NCI-H748 (cell line): ENCODE results near the gene SIGLECL1.

Source experiments
- DNase-seq: peaks from one replicate; lab custom pipeline; 2025; ENCODE audit not compliant: unreplicated experiment; lab: John Stamatoyannopoulos, UW

The SIGLECL1 gene

DNA sequence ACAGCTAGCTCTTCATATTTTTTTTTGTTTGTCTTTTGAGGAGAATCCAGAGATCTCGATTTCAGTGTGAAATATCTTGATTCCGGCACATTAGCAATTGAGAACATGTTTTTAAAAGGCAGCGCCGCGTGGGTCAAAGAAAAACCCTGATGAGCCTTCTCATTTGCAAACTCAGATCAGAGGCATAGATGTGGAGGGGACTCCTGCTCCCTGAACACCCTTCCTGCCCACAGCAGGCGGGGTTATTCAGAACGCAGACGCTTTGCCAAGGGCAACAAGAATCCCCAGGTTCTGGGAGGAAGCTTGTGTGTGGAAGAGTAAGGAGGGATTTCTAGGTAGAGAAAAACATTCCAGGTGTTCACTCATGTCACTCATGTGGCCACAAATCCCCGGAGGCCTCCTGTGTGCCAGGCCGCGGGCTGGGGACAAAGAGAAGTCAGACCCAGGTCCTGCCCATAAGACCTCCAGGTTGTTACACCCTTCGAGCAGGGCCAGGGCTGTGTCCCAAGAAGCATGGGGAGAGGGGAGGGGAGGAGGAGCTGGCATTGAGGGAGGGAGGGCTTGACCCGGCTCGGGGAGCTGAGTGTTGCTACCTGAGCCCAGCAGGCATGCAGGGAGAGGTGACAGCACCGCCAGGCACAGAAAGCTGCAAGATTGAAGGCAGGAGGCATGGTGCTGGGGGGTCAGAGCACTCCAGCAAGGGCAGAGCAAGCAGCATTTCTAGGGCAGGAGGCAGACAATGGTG, 44.7 kb downstream of the SIGLECL1 start:
- no peak for DNase-seq

- no peak for DNase-seq
Observed at GRCh38 chr19:51296336-51297093, 45.6 kb downstream of the SIGLECL1 start.

- DNase-seq = no peak
Observed at GRCh38 chr19:51297406-51297805, 46.5 kb downstream of the SIGLECL1 start.

GRCh38 chr19:51301266-51301665, 50.4 kb downstream of the SIGLECL1 start:
- DNase-seq = no peak

DNA sequence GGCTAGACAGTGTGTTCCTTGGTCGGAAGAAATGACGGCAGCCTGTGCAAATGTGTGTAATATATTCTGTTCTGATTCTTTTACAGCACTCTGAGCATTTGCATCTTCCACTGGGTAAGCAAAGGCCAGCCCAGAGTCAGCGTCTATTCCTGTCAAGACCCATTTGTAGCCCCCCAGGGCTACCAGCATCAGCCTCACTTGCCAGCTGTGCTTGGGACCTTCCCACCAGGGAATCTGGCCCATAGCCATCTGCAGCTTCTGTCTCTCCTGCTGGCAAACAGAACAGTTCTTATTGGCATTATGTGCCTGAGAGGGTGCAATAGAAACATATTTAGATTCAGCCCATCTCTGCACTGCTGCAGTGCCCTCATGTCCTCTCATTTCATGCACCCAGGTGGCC, 54.6 kb downstream of the SIGLECL1 start:
- DNase-seq = no peak

GRCh38 chr19:51311351-51312257, 60.7 kb downstream of the SIGLECL1 start, which contains the start of gene IGLON5:
IGLON5 (plus strand) TSS chr19:51311644; CDS start chr19:51311848, 204 bp downstream.
- DNase-seq = no peak

- DNase-seq = no peak
Observed at GRCh38 chr19:51316688-51317087, 65.8 kb downstream of the SIGLECL1 start.

GRCh38 chr19:51317376-51317775, 66.5 kb downstream of the SIGLECL1 start:
- DNase-seq = no peak

GRCh38 chr19:51317968-51318367, 67.1 kb downstream of the SIGLECL1 start:
- DNase-seq = no peak
